Measurements from ENCODE around the gene CTSH.
"Not testable (repeated sequence)": the region's sequence is repeated elsewhere in the genome, so short reads cannot be mapped to it uniquely, and the experiment has no call there.

CTSH gene

GRCh38 chr15:78921940-78922339 is 22.9 kb downstream of the CTSH start:
- no peak for DNase-seq

DNA sequence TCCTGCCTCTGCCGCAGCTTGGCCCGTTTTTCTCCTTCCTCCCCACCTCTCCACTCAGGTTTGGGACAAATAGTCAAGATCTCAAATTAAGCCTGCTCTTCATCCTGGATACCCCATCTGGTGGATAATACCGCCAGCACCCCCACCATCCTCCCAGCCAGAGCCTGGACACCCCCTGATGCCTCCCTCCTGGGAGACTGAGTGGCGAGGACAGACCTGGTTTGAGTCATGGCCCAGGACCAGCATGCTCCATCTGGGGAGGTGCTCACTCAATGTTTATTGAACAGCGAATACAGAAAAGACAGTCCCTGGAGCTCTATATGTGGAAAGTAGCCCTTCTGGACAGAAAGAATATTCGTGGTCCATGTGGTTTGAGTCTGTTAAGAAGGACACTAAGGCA is 23.3 kb downstream of the CTSH start:
- no peak for DNase-seq

DNA sequence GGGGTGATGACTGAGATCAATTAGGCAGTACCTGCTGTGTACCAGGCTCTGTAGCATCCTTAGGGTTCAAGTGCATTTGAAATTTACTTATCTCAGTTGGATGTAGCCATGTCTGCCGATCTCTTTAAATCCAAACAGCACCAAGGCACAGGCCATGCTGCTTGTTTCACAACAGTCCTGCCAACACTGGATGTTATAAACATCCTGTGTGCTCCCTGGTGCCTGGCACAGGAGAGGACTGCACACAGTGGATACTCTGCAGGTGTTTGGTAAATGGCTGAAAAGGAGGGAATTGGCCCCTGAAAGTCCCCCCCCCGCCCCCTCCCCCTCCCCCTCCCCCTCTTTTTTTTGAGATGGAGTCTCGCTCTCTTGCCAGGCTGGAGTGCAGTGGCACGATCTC is 27.0 kb downstream of the CTSH start:
- DNase-seq, result no peak

DNA sequence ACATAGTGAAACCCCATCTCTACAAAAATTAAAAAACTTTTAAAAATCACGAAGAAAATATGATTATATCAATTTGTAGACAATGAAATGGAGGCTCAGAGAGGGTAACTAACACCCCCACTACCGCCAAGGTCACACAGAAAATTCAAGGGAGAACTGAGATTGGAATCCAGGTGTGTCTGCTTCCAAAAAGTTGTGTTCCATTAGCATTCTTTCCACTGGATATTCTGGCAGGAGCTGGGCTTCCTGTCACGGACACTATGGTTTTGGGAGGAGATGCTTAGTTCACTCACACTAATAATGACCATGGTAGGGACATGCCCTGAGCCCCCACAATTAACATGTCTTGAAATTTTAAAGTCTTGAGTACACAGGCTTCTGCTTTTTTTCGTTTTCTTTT is 28.8 kb downstream of the CTSH start:
- no peak for DNase-seq

DNA sequence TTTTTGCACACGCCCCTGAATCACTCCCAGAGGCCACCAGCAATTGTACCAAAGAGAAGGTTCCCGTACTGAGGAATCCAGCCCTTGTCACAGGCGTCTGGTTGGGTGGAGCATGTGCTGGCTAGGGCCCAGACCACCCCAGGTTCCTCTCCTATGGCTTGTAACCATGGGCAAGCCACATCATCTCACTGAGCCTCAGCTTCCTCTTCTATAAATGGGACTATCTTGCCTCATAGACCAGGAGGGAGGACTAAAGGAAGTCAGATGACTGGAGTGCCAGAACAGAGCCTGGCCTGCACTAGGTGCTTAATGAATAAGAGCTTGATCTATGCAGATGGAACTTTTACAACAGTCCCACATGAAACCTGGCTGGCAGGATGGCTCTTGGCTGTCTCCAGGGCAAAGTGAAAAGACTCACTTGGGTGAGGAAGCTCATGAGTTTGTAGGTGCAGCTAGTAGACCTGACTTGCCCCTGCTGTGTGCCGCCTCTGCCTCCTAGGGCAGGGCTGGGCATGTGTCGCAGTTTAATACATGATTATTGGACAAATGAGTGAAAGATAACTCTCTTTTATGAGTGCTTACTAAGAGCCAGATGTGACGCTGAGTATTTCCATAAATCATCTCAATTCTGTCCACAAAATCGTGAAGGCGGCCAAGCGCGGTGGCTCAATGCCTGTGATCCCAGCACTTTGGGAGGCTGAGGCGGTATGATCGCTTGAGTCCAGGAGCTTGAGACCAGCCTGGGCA is 29.3 kb downstream of the CTSH start:
- DNase-seq, result no peak

DNA sequence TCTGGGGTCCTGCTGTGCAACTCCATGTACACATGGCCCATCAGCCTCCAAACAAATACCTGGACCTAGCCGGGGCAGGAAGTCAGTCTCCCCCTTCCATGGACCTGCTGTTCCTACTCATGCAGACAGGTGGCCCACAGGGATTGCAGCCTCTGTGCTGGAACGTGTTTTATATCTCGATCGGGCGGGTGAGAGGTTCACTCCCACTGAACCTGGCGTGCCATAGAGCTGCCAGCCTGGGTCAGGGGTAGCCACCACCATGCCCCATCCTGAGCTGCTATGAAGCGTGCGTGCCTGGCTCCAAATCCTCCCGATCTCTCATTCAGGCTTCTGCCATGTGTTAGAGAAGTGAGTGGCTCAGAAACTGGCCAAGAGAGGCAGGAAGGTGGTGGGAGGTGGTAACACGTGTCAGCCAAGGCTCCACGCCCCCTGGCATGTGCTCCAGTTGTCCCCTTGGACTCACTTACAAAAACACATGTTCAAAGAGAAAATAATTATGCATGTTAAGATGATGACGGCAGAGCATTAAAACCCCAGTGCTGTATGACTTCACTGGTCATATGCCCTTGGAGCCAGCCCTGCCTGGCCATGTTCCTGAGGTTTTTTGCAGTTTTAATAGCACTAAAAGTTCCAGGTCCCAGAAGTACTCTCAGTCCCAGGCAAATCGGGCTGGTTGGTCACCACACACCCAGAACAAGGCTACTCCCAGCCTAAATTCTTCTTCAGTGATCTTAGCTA is 30.6 kb downstream of the CTSH start:
- no peak for DNase-seq

DNA sequence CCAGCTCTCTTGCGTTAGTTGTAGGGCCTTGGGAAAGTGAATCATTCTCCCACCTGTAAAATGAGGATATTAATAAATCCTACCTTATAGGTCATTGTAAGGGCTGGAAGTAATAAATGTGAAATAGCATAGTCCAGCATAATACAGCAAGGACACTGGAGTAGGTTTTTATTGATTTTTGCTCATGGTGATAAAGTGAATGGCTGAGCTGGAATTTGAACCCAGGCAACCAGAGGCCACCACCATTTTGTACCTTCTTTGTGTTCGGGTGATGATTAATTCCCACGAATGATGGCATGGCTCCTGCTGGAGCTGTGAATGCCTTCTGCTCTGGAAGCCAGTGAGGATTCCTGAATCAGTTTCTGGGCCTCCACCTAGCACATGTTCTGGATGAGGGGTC is 31.8 kb downstream of the CTSH start:
- no peak for DNase-seq

DNA sequence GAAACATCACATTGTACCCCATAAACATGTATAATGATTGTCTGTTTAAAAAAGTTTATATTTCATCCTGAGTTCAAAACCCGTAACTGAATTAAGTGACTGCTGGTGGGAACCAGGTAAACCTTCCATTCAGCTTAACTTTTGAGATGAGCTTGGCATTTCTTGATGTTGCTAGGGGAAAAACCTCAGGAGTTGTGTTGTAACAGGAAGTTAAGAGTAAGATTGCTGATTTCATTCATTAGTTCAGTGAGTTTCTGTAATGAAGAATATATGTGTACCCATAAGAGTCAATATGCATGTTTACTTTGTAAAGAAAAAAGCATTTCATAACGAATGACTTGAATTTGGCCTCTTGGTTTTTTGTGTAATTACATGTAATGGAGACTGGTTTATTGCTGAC is 32.5 kb downstream of the CTSH start:
- DNase-seq, result no peak

DNA sequence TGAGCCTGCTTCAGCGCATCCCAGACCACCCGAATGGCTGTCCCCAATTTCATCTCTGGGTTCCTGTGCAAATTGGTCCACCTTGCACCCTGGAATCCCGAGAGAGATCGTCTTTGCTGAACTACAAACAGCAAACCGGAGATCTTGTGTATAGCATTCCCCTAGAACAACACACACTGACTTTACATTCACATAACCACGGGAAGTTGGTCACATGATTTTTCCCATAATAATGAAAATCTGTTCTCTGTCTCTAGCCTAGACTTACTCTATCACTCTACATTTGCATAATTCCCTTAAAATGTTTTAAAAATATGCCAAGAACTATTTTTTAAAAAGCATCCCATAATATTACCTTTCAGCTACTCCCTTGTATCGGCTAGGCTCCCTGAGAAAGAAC is 34.6 kb downstream of the CTSH start:
- no peak for DNase-seq

- no peak for DNase-seq
Observed at GRCh38 chr15:78909791-78910228, 35.0 kb downstream of the CTSH start.

DNA sequence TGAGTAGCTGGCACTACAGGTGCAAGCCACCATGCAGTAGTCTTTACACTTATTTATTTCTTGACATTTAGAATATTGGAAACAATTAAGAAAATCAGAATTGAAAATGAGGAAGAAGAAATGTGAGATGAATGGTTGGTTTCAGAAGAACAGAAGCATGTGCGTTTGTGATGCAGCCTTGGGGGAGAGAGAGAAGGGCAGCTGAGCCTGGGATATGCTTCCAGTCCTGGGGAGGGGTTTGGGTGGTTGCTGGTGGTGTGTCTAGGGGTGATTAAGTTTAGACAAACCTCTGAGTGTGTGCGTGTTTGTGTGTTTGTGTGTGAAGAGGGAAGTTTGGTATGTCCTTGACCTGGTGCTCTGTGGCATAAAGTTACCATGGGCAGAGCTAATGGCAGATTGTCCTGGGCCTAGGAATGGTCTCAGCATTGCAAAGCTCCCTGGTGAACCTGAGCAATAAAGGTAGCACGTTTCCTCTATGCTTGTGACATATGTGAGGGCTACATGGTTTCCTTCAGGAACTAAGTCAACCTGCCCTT is 35.6 kb downstream of the CTSH start:
- DNase-seq, result no peak

DNA sequence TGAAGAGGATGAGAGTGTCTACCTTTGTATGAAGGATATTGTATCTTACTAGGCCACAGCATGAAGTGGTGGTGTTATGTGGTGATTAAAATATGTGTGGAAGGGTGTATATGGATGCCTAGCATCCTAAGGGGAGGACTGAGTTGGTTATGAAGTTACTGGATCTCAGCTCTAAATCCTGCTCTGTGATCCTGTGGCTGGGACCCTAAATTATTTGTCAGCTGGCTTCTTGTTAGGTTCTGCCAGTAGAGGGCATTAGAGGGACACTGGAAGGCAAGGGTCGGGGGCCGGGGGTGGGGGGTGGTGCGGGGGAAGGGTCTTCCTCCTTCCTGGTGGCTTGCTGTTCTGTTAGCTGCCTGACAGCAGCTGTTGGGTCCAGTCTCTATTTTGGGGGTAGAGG is 37.3 kb downstream of the CTSH start:
- DNase-seq, result no peak

- no peak for DNase-seq
Observed at GRCh38 chr15:78906316-78906620, 38.6 kb downstream of the CTSH start.

GRCh38 chr15:78904599-78905358 is 40.1 kb downstream of the CTSH start:
- no peak for DNase-seq

DNA sequence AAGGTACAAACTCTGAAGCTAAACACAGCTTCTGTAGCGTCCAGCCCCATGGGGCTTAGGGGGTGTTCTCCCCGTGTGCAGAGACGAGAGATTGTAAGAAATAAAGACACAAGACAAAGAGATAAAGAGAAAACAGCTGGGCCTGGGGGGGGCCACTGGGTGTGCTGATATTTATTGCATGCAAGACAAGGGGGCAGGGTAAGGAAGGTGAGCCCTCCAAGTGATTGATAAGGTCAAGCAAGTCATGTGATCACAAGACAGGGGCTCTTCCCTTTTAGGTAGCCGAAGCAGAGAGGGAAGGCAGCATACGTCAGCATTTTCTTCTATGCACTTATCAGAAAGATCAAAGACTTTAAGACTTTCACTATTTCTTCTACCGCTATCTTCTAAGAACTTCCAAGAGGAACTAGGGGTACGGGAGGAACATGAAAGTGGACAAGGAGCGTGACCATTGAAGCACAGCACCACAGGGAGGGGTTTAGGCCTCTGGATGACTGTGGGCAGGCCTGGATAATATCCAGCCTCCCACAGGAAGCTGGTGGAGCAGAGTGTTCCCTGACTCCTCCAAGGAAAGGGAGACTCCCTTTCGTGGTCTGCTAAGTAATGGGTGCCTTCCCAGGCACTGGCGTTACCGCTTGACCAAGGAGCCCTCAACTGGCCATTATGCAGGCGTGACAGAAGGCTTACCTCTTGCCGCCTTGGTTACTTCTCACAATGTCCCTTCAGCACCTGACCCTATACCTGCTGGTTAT is 42.4 kb downstream of the CTSH start:
- not testable (repeated sequence) for DNase-seq

DNA sequence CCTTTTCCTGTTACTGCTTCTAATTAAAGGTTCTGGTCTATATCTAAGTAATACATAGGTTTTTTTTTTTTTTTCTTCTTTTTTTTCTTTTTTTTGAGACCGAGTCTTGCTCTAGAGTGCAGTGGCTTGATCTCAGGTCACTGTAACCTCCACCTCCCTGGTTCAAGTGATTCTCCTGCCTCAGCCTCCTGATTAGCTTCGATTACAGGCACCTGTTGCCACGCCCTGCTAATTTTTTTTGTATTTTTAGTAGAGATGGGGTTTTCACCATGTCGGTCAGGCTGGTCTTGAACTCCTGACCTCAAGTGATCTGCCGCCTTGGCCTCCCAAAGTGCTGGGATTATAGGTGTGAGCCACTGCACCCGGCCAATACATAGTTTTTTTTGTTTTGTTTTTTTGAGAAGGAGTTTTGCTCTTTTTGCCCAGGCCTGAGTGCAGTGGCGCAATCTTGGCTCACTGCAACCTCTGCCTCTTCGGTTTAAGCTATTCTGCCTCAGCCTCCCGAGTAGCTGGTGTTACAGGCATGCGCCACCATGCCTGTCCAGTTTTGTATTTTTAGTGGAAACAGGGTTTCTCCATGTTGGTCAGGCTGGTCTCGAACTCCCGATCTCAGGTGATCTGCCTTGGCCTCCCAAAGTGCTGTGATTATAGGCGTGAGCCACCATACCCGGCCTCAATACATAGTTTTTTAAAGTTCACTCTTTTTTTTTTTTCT is 43.9 kb downstream of the CTSH start:
- not testable (repeated sequence) for DNase-seq

- DNase-seq, result no peak
Observed at GRCh38 chr15:78898540-78898939, 46.3 kb downstream of the CTSH start.

- DNase-seq, result no peak
Observed at GRCh38 chr15:78895471-78895870, 49.4 kb downstream of the CTSH start.

GRCh38 chr15:78893538-78893937 is 51.3 kb downstream of the CTSH start:
- no peak for DNase-seq

DNA sequence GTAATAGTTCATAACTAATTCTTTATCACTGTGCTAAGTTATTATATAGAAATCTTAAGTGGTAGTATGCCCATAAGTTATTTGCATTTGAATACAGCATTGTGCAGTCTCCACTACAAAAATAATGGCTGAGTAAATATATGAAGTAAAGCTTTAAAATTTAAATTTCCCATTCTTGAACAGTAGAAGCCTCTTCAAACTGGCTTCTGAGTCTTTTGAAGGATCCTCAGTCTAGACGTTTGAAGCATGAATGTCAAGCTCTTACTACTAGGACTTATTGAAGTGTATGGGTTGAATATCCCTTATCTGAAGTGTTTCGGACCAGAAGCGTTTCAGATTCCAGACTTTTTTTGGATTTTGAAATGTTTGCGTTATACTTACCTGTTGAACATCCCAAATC is 55.8 kb downstream of the CTSH start:
- DNase-seq, result no peak

- no peak for DNase-seq
Observed at GRCh38 chr15:78881681-78882080, 63.2 kb downstream of the CTSH start.

DNA sequence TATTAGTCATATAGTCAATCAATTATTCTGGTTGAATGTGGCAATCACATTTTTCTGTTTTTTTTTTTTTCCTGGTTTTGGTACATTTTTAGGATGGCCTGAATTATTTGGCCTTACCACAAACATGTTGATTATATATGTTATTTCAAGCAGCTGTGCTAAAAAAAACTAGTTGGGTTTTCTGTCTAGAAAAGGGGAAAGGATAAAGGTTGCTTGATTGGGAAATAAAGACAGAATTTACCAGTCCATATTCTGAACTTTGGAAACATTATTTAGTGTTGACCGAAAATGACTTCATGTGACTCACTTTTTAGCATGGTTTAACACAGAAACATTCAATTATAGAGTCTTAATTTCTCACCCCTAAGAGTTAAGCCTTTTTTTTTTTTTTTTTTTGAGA is 64.0 kb downstream of the CTSH start:
- DNase-seq, result no peak

DNA sequence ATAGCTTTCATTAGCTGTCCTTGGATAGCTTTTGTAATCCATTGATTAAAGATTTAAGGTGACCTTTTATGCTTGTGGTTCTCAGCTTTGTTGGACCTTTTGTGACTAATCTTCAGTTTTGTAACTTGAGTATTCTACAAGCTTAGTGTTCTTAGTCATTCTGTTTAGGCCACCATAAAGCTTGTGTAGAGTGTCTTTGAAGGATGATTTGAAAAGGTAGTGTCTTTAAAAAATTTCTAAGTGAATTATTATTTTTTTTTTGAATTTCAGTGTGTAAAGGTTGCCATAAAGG is 64.7 kb downstream of the CTSH start:
- no peak for DNase-seq

Measured in T-helper 9 cell (primary cell).